ENCODE data around the gene EPB41L1. TPM values are rescaled to one million over a fixed set of nuclear protein-coding genes. Genes with fewer than 3 reads are reported as not detected.

The EPB41L1 gene
- polyA plus RNA-seq, 1 donor (not counting 4 experiments of a cell fraction or from before 2014, with no cell fraction given): 1.2 TPM

DNA sequence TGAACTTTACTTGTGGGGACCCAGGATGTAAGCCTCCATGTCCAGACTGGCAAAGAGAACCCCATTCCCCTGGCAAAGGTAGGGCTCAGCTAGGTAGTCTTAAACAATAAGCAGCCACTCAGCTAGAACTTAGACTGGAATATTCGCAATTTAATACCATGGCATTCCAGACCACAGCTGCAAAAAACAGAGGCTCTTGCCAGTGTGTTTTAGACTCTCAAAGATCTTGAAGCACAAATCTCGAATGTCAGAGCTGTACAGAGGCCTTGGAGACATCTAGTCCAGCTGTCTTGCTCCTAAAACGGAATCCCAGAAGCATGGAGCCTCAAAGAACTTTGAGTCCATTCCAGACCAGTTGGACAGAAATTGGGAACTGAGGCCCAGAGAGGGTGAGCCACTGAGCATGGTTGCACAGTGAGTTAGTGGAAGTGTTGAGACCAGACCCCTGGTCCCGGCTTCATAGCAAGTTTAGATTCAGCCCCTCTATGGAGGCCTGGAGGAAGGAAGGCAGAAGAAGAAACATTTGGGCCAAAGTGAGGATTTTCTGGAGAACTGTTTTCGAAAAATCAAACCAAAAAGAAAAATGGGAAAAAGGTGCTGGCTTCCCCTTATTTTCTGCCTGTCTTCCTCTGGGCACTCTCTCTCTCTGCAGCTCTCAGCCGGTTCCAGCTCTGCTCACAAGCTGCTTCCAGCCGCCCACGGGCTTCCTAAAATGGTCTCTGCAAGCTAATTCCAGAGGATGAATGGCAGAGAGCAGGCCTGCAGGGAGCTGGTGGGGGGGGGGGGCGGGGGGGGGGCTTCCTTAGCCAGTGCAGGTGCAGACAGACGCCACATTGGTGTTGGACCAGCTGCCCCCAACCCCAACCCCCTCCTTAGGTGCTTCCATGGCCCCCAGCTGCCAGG is 114.2 kb downstream of the EPB41L1 start:
- Histone ChIP-seq H2AFZ (ENCODE audit: control insufficient read depth, low read length) (no peak overlapping the region), H3K27ac (ENCODE audit: control insufficient read depth, insufficient read depth, low read length) (no peak overlapping the region), H3K27me3 (ENCODE audit: control insufficient read depth, extremely low read depth, insufficient read depth, low read length) (no peaks in the 10 kb centered on the region), H3K9me3 (ENCODE audit: control insufficient read depth, low read depth, low read length) (no peaks in the 10 kb centered on the region), H3K9ac (ENCODE audit: control insufficient read depth, extremely low read depth, insufficient read depth, low read length) (no peak overlapping the region), H3K36me3 (ENCODE audit: control insufficient read depth in 2 of 2, extremely low read depth in 1 of 2, insufficient read depth in 2 of 2, low read length in 2 of 2) (no peaks in the 10 kb centered on the region), H3K9me1 (ENCODE audit: control insufficient read depth, extremely low read depth, insufficient read depth, low read length) (no peaks in the 10 kb centered on the region), H3K79me2 (ENCODE audit: control insufficient read depth, insufficient read depth, low read length) (no peaks in the 10 kb centered on the region), H4K20me1 (ENCODE audit: control insufficient read depth, extremely low read depth, insufficient read depth, low read length) (no peaks in the 10 kb centered on the region), H3K4me3 (ENCODE audit: control insufficient read depth in 2 of 3, extremely low read depth in 1 of 3, insufficient read depth in 2 of 3, low read depth in 1 of 3, low read length in 3 of 3) (no peak overlapping the region), H3K4me1 (ENCODE audit: control insufficient read depth, extremely low read depth, insufficient read depth, low read length) (no peaks in the 10 kb centered on the region), H3K4me2 (ENCODE audit: control insufficient read depth, extremely low read depth, insufficient read depth, low read depth, low read length) (no peak overlapping the region)
- dilution Hi-C loops (cut with MboI; ENCODE audit: extremely low pct_ligation_motif_present, low sequenced_read_pairs): no loop called here
- FAIRE-seq (no peak), DNase-seq (ENCODE audit: low read depth, low spot score) (no peak)
- TF ChIP-seq CTCF (optimal IDR thresholded peaks at IDR 0.05 in 1 of 3, IDR thresholded peaks at IDR 0.05 in 1 of 3, conservative IDR thresholded peaks at IDR 0.05 in 1 of 3; ENCODE audit: extremely low read depth in 1 of 3, insufficient read depth in 2 of 3, low read length in 3 of 3) (no peak), EZH2 (IDR thresholded peaks at IDR 0.05; ENCODE audit: low read length) (no peak)

DNA sequence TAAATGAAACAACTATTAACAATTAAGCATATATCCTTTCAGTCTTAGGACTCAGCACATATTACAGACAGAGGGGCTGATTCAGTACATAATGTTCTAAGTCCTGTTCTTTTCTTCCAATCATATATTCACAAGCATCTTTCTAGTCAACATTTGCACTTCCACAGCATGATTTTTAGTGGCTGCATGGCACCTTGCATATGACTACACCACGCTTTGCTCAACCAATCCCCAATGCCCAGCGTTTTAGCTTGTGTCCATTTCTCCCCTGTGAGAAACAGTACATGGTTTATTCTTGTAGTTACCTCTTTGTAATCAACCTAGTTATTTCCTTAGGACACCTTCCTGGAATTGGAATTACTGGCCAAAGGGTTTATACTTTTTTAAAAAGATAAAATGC is 115.0 kb downstream of the EPB41L1 start:
- Histone ChIP-seq H3K4me1 (ENCODE audit: control insufficient read depth, extremely low read depth, insufficient read depth, low read length) (no peaks in the 10 kb centered on the region), H4K20me1 (ENCODE audit: control insufficient read depth, extremely low read depth, insufficient read depth, low read length) (no peaks in the 10 kb centered on the region), H3K9me3 (ENCODE audit: control insufficient read depth, low read depth, low read length) (no peaks in the 10 kb centered on the region), H3K9ac (ENCODE audit: control insufficient read depth, extremely low read depth, insufficient read depth, low read length) (no peak overlapping the region), H3K9me1 (ENCODE audit: control insufficient read depth, extremely low read depth, insufficient read depth, low read length) (no peaks in the 10 kb centered on the region), H3K4me3 (ENCODE audit: control insufficient read depth in 2 of 3, extremely low read depth in 1 of 3, insufficient read depth in 2 of 3, low read depth in 1 of 3, low read length in 3 of 3) (no peak overlapping the region), H3K36me3 (ENCODE audit: control insufficient read depth in 2 of 2, extremely low read depth in 1 of 2, insufficient read depth in 2 of 2, low read length in 2 of 2) (no peaks in the 10 kb centered on the region), H3K27me3 (ENCODE audit: control insufficient read depth, extremely low read depth, insufficient read depth, low read length) (no peaks in the 10 kb centered on the region), H2AFZ (ENCODE audit: control insufficient read depth, low read length) (no peak overlapping the region), H3K27ac (ENCODE audit: control insufficient read depth, insufficient read depth, low read length) (no peak overlapping the region), H3K4me2 (ENCODE audit: control insufficient read depth, extremely low read depth, insufficient read depth, low read depth, low read length) (no peak overlapping the region), H3K79me2 (ENCODE audit: control insufficient read depth, insufficient read depth, low read length) (no peaks in the 10 kb centered on the region)
- FAIRE-seq (no peak), DNase-seq (ENCODE audit: low read depth, low spot score) (no peak)
- TF ChIP-seq CTCF (optimal IDR thresholded peaks at IDR 0.05 in 1 of 3, IDR thresholded peaks at IDR 0.05 in 1 of 3, conservative IDR thresholded peaks at IDR 0.05 in 1 of 3; ENCODE audit: extremely low read depth in 1 of 3, insufficient read depth in 2 of 3, low read length in 3 of 3) (no peak), EZH2 (IDR thresholded peaks at IDR 0.05; ENCODE audit: low read length) (no peak)
- dilution Hi-C loops (cut with MboI; ENCODE audit: extremely low pct_ligation_motif_present, low sequenced_read_pairs): no loop called here
